GM12872 (cell line): ENCODE results near the gene PIK3AP1.

Source experiments
- CTCF ChIP-seq: IDR thresholded peaks from 3 replicates; pipeline ENCODE4 v1.5.1; 2011; ENCODE audit warnings: low read depth, mild to moderate bottlenecking, low read length, moderate library complexity; ENCODE audit not compliant: insufficient read depth

Gene PIK3AP1

GRCh38 chr10:96651998-96652431, 68.3 kb downstream of the PIK3AP1 start:
- TF ChIP-seq CTCF = no peak

GRCh38 chr10:96650958-96651357, 69.4 kb downstream of the PIK3AP1 start:
- TF ChIP-seq CTCF = no peak

- TF ChIP-seq CTCF = no peak
Observed at GRCh38 chr10:96648297-96648696, 72.0 kb downstream of the PIK3AP1 start.

- no peak for TF ChIP-seq CTCF
Observed at GRCh38 chr10:96647466-96647865, 72.8 kb downstream of the PIK3AP1 start.

GRCh38 chr10:96646751-96647166, 73.6 kb downstream of the PIK3AP1 start:
- no peak for TF ChIP-seq CTCF

GRCh38 chr10:96646301-96646700, 74.0 kb downstream of the PIK3AP1 start:
- TF ChIP-seq CTCF = no peak

GRCh38 chr10:96645191-96645721, 75.1 kb downstream of the PIK3AP1 start:
- TF ChIP-seq CTCF = no peak

GRCh38 chr10:96643920-96644319, 76.4 kb downstream of the PIK3AP1 start:
- no peak for TF ChIP-seq CTCF
